Measurements from ENCODE around the gene TEAD1.
A peak's percentile ranks its signal among the peaks of the same experiment; 100 is the strongest.

DNA sequence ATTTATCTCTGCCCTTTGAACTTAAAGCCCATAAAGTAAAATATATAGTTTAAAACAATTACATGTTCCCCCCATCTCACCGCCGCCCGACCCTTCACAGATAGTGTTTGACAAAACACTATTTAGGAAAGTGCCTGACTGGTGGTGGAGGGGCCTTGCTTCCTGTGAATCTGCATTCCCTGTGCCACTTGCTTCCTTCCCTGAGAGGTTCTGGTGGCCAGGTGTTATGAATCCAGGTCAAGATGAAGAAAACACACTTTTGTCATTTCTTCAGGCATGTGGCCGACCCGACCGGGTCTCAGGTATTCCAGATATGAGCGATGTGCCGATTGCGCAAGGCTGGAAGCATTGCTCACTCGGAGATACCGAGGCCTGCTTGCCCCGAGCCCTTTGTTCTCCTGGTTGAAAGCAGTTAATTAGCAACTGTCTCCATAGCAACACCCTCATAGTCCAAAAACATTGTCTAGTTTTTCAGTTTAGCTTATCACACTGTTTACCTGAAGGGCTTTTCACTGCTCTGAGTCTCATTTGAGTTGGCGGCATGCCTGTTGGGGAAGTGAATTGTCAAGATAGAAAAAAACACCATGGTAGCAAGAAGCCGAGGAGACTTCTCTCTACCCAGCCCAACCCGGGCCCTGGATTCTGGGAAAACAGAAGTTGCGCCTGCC is 128.3 kb downstream of the TEAD1 start:
- TF ChIP-seq POLR2AphosphoS5 (IDR thresholded peaks at IDR 0.05) (peak; percentile 56), POLR2A (IDR thresholded peaks at IDR 0.05) (no peak), EP300 (IDR thresholded peaks at IDR 0.05) (no peak)
- TF ChIP-seq, protein P1, sequence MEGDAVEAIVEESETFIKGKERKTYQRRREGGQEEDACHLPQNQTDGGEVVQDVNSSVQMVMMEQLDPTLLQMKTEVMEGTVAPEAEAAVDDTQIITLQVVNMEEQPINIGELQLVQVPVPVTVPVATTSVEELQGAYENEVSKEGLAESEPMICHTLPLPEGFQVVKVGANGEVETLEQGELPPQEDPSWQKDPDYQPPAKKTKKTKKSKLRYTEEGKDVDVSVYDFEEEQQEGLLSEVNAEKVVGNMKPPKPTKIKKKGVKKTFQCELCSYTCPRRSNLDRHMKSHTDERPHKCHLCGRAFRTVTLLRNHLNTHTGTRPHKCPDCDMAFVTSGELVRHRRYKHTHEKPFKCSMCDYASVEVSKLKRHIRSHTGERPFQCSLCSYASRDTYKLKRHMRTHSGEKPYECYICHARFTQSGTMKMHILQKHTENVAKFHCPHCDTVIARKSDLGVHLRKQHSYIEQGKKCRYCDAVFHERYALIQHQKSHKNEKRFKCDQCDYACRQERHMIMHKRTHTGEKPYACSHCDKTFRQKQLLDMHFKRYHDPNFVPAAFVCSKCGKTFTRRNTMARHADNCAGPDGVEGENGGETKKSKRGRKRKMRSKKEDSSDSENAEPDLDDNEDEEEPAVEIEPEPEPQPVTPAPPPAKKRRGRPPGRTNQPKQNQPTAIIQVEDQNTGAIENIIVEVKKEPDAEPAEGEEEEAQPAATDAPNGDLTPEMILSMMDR (IDR thresholded peaks at IDR 0.05), result no peak

Data from gastroesophageal sphincter (tissue), 3 donors.